K562 (cell line): ENCODE measurements around the gene PARD3B.

Source experiments
- ATF7 ChIP-seq: fragments of 450-650 bp; IDR thresholded peaks from 2 replicates; pipeline ENCODE4 v1.7.1; 2014; ENCODE audit warnings: mild to moderate bottlenecking, moderate library complexity
- HIVEP1 ChIP-seq: fragments of 250-450 bp; sonication (Bioruptor Pico); IDR thresholded peaks from 2 replicates; pipeline ENCODE4 v1.4.0; 2020; ENCODE audit warnings: mild to moderate bottlenecking
- IRF2 ChIP-seq: sonication (generic); formaldehyde crosslinking; IDR thresholded peaks from 2 replicates; pipeline ENCODE4 v1.8.1; 2022; ENCODE audit warnings: mild to moderate bottlenecking, missing genetic modification reagents
- RAD21 ChIP-seq, 2 experiments: fragments of 250-450 bp in 1 of 2; fragments of 450-650 bp in 1 of 2; sonication (Bioruptor Pico) in 1 of 2; formaldehyde crosslinking in 1 of 2; IDR thresholded peaks in 1 of 2; conservative IDR thresholded peaks in 1 of 2; 2 replicates each; pipeline versions ENCODE4 v1.4.0 to v1.8.0; 2020 to 2022; ENCODE audit warnings: mild to moderate bottlenecking in 2 of 2, moderate library complexity in 1 of 2
- YY1 ChIP-seq, 3 experiments: IDR thresholded peaks; 2 replicates each; pipeline ENCODE4 v1.6.1; 2011; ENCODE audit warnings: low read length in 2 of 3, mild to moderate bottlenecking in 2 of 3, moderate library complexity in 2 of 3, borderline replicate concordance in 1 of 3, control low read depth in 1 of 3, low read depth in 1 of 3; ENCODE audit not compliant: insufficient read depth in 3 of 3, insufficient replicate concordance in 2 of 3, control insufficient read depth in 1 of 3, insufficient read length in 1 of 3; ENCODE audit errors: extremely low read depth in 1 of 3
- ZNF274 ChIP-seq: IDR thresholded peaks from 2 replicates; pipeline ENCODE4 v1.6.1; 2011; ENCODE audit warnings: low read depth, mild to moderate bottlenecking, low read length, moderate library complexity, borderline replicate concordance
- TF ChIP-seq, protein P1 (sequence below), 3 experiments: IDR thresholded peaks in 2 of 3; conservative IDR thresholded peaks in 1 of 3; 2 replicates each; pipeline ENCODE4 v1.5.1; 2011 to 2012; ENCODE audit warnings: low read length in 3 of 3, mild to moderate bottlenecking in 3 of 3, control low read depth in 2 of 3, improper control_type of control experiment in 1 of 3, inconsistent platforms in 1 of 3, low read depth in 1 of 3, mixed read lengths in 1 of 3, moderate library complexity in 1 of 3; ENCODE audit not compliant: insufficient read depth in 2 of 3
- TF ChIP-seq, protein P2 (sequence below): fragments of 450-650 bp; IDR thresholded peaks from 2 replicates; pipeline ENCODE4 v1.6.1; 2016; ENCODE audit warnings: borderline replicate concordance
- TF ChIP-seq, protein P3 (sequence below), 2 experiments: fragments of 450-650 bp; formaldehyde crosslinking in 1 of 2; IDR thresholded peaks; 2 replicates each; pipeline versions ENCODE4 v1.4.0 to v1.6.1; 2014 to 2020; ENCODE audit warnings: mild to moderate bottlenecking in 2 of 2, borderline replicate concordance in 1 of 2, low read depth in 1 of 2
- TF ChIP-seq, protein P4 (sequence below): fragments of 250-450 bp; sonication (Bioruptor Pico); IDR thresholded peaks from 2 replicates; pipeline ENCODE4 v1.8.0; 2022; ENCODE audit warnings: moderate library complexity, mild to moderate bottlenecking, inconsistent platforms
- TF ChIP-seq, protein P5 (sequence below): sonication (generic); formaldehyde crosslinking; IDR thresholded peaks from 2 replicates; pipeline ENCODE4 v1.8.1; 2023; ENCODE audit warnings: mild to moderate bottlenecking, missing genetic modification reagents
- TF ChIP-seq, protein P6 (sequence below): fragments of 250-450 bp; sonication (Bioruptor Pico); IDR thresholded peaks from 2 replicates; pipeline ENCODE4 v1.4.0; 2020; ENCODE audit warnings: borderline replicate concordance

DNA sequence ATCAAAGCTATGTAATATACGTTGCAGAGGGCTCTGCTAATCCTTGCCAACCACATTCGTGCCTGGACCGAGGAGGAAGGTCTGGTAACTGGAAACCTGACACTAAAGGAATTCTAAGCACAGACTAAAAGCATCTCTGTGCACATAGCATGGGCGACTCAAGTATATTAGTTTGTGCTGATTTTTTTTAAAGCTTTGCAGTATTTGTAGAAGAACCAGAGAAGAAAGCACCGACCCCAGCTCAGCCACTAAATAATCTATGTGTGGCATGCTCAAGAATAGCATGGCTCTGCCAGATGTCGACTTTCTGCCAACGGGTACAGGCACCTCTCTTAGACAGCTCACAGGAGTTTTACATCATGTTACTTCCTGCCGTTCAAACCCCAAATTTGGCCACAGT lies 1063.8 kb downstream of the PARD3B start:
- TF ChIP-seq, protein P1, sequence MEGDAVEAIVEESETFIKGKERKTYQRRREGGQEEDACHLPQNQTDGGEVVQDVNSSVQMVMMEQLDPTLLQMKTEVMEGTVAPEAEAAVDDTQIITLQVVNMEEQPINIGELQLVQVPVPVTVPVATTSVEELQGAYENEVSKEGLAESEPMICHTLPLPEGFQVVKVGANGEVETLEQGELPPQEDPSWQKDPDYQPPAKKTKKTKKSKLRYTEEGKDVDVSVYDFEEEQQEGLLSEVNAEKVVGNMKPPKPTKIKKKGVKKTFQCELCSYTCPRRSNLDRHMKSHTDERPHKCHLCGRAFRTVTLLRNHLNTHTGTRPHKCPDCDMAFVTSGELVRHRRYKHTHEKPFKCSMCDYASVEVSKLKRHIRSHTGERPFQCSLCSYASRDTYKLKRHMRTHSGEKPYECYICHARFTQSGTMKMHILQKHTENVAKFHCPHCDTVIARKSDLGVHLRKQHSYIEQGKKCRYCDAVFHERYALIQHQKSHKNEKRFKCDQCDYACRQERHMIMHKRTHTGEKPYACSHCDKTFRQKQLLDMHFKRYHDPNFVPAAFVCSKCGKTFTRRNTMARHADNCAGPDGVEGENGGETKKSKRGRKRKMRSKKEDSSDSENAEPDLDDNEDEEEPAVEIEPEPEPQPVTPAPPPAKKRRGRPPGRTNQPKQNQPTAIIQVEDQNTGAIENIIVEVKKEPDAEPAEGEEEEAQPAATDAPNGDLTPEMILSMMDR (IDR thresholded peaks at IDR 0.05 in 2 of 3, conservative IDR thresholded peaks at IDR 0.05 in 1 of 3; ENCODE audit: insufficient read depth in 2 of 3, low read depth in 1 of 3, low read length in 3 of 3) = no peak
- TF ChIP-seq, protein P2, sequence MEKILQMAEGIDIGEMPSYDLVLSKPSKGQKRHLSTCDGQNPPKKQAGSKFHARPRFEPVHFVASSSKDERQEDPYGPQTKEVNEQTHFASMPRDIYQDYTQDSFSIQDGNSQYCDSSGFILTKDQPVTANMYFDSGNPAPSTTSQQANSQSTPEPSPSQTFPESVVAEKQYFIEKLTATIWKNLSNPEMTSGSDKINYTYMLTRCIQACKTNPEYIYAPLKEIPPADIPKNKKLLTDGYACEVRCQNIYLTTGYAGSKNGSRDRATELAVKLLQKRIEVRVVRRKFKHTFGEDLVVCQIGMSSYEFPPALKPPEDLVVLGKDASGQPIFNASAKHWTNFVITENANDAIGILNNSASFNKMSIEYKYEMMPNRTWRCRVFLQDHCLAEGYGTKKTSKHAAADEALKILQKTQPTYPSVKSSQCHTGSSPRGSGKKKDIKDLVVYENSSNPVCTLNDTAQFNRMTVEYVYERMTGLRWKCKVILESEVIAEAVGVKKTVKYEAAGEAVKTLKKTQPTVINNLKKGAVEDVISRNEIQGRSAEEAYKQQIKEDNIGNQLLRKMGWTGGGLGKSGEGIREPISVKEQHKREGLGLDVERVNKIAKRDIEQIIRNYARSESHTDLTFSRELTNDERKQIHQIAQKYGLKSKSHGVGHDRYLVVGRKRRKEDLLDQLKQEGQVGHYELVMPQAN = no peak
- TF ChIP-seq, protein P3, sequence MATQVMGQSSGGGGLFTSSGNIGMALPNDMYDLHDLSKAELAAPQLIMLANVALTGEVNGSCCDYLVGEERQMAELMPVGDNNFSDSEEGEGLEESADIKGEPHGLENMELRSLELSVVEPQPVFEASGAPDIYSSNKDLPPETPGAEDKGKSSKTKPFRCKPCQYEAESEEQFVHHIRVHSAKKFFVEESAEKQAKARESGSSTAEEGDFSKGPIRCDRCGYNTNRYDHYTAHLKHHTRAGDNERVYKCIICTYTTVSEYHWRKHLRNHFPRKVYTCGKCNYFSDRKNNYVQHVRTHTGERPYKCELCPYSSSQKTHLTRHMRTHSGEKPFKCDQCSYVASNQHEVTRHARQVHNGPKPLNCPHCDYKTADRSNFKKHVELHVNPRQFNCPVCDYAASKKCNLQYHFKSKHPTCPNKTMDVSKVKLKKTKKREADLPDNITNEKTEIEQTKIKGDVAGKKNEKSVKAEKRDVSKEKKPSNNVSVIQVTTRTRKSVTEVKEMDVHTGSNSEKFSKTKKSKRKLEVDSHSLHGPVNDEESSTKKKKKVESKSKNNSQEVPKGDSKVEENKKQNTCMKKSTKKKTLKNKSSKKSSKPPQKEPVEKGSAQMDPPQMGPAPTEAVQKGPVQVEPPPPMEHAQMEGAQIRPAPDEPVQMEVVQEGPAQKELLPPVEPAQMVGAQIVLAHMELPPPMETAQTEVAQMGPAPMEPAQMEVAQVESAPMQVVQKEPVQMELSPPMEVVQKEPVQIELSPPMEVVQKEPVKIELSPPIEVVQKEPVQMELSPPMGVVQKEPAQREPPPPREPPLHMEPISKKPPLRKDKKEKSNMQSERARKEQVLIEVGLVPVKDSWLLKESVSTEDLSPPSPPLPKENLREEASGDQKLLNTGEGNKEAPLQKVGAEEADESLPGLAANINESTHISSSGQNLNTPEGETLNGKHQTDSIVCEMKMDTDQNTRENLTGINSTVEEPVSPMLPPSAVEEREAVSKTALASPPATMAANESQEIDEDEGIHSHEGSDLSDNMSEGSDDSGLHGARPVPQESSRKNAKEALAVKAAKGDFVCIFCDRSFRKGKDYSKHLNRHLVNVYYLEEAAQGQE (IDR thresholded peaks at IDR 0.05; ENCODE audit: borderline replicate concordance) = no peak
- TF ChIP-seq, protein P3 (CRISPR knock-in tag; IDR thresholded peaks at IDR 0.05; ENCODE audit: low read depth) = no peak
- TF ChIP-seq ZNF274 = no peak
- no peak for TF ChIP-seq RAD21 (CRISPR knock-in tag; conservative IDR thresholded peaks at IDR 0.05 in 1 of 2, IDR thresholded peaks at IDR 0.05 in 1 of 2)
- TF ChIP-seq IRF2 = no peak
- TF ChIP-seq HIVEP1 (CRISPR knock-in tag) = no peak
- TF ChIP-seq, protein P4, sequence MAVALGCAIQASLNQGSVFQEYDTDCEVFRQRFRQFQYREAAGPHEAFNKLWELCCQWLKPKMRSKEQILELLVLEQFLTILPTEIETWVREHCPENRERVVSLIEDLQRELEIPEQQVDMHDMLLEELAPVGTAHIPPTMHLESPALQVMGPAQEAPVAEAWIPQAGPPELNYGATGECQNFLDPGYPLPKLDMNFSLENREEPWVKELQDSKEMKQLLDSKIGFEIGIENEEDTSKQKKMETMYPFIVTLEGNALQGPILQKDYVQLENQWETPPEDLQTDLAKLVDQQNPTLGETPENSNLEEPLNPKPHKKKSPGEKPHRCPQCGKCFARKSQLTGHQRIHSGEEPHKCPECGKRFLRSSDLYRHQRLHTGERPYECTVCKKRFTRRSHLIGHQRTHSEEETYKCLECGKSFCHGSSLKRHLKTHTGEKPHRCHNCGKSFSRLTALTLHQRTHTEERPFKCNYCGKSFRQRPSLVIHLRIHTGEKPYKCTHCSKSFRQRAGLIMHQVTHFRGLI (CRISPR knock-in tag) = no peak
- TF ChIP-seq ATF7 = no peak
- TF ChIP-seq YY1 (IDR thresholded peaks at IDR 0.05; ENCODE audit: borderline replicate concordance in 1 of 3, control insufficient read depth in 1 of 3, extremely low read depth in 1 of 3, insufficient read depth in 3 of 3, insufficient read length in 1 of 3, insufficient replicate concordance in 2 of 3, low read depth in 1 of 3, low read length in 2 of 3) = no peak
- TF ChIP-seq, protein P5, sequence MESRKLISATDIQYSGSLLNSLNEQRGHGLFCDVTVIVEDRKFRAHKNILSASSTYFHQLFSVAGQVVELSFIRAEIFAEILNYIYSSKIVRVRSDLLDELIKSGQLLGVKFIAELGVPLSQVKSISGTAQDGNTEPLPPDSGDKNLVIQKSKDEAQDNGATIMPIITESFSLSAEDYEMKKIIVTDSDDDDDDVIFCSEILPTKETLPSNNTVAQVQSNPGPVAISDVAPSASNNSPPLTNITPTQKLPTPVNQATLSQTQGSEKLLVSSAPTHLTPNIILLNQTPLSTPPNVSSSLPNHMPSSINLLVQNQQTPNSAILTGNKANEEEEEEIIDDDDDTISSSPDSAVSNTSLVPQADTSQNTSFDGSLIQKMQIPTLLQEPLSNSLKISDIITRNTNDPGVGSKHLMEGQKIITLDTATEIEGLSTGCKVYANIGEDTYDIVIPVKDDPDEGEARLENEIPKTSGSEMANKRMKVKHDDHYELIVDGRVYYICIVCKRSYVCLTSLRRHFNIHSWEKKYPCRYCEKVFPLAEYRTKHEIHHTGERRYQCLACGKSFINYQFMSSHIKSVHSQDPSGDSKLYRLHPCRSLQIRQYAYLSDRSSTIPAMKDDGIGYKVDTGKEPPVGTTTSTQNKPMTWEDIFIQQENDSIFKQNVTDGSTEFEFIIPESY = no peak
- TF ChIP-seq, protein P6, sequence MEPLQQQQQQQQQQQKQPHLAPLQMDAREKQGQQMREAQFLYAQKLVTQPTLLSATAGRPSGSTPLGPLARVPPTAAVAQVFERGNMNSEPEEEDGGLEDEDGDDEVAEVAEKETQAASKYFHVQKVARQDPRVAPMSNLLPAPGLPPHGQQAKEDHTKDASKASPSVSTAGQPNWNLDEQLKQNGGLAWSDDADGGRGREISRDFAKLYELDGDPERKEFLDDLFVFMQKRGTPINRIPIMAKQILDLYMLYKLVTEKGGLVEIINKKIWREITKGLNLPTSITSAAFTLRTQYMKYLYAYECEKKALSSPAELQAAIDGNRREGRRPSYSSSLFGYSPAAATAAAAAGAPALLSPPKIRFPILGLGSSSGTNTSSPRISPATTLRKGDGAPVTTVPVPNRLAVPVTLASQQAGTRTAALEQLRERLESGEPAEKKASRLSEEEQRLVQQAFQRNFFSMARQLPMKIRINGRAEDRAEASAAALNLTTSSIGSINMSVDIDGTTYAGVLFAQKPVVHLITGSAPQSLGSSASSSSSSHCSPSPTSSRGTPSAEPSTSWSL (CRISPR knock-in tag) = no peak
